ENCODE results near the gene PTPN18.
A peak's percentile ranks its signal among the peaks of the same experiment; 100 is the strongest.

PTPN18 gene

GRCh38 chr2:130345611-130346010, 10.2 kb upstream of the PTPN18 start:
- H3K4me1 Mint-ChIP-seq (ENCODE audit: low read depth) = peaks cover 34% of the 10 kb centered on the region
- H3K9me3 Mint-ChIP-seq = no peaks in the 10 kb centered on the region
- intact Hi-C loops (cut with micrococcal nuclease) = no loop called here
- H3K27ac Mint-ChIP-seq = no peak overlapping the region
- H3K27me3 Mint-ChIP-seq = no peaks in the 10 kb centered on the region
- H3K4me3 Mint-ChIP-seq = no peak overlapping the region
- H3K36me3 Mint-ChIP-seq (ENCODE audit: low read depth) = peaks cover 72% of the 10 kb centered on the region

GRCh38 chr2:130346041-130346740, 9.7 kb upstream of the PTPN18 start:
- H3K27ac Mint-ChIP-seq = peak overlapping the region; percentile 4

GRCh38 chr2:130346741-130347066, 9.2 kb upstream of the PTPN18 start:
- Mint-ChIP-seq H3K9me3 (no peaks in the 10 kb centered on the region), H3K4me3 (no peak overlapping the region), H3K27me3 (no peaks in the 10 kb centered on the region), H3K36me3 (ENCODE audit: low read depth) (peaks cover 73% of the 10 kb centered on the region), H3K4me1 (ENCODE audit: low read depth) (peaks cover 27% of the 10 kb centered on the region), H3K27ac (peak overlapping the region; percentile 4)
- intact Hi-C loops (cut with micrococcal nuclease) = no loop called here

More at GRCh38 chr2:130346041-130346740, 9.7 kb upstream of the PTPN18 start:
- no peaks in the 10 kb centered on the region for H3K9me3 Mint-ChIP-seq
- intact Hi-C loops (cut with micrococcal nuclease) = no loop called here
- no peak overlapping the region for H3K4me3 Mint-ChIP-seq
- no peaks in the 10 kb centered on the region for H3K27me3 Mint-ChIP-seq
- peaks cover 28% of the 10 kb centered on the region for H3K4me1 Mint-ChIP-seq (ENCODE audit: low read depth)
- peaks cover 71% of the 10 kb centered on the region for H3K36me3 Mint-ChIP-seq (ENCODE audit: low read depth)

- Mint-ChIP-seq H3K27me3 (no peaks in the 10 kb centered on the region), H3K4me3 (no peak overlapping the region), H3K36me3 (ENCODE audit: low read depth) (peaks cover 70% of the 10 kb centered on the region), H3K9me3 (no peaks in the 10 kb centered on the region), H3K4me1 (ENCODE audit: low read depth) (peaks cover 27% of the 10 kb centered on the region), H3K27ac (no peak overlapping the region)
- intact Hi-C loops (cut with micrococcal nuclease) = no loop called here
These were observed 8.5 kb upstream of the PTPN18 start for GRCh38 chr2:130347220-130347925.

GRCh38 chr2:130349174-130349573, 6.7 kb upstream of the PTPN18 start:
- no peaks in the 10 kb centered on the region for H3K27me3 Mint-ChIP-seq
- peaks cover 59% of the 10 kb centered on the region for H3K36me3 Mint-ChIP-seq (ENCODE audit: low read depth)
- peaks cover 35% of the 10 kb centered on the region for H3K4me1 Mint-ChIP-seq (ENCODE audit: low read depth)
- H3K4me3 Mint-ChIP-seq = no peak overlapping the region
- H3K9me3 Mint-ChIP-seq = no peaks in the 10 kb centered on the region
- no peak overlapping the region for H3K27ac Mint-ChIP-seq
- intact Hi-C loops (cut with micrococcal nuclease) = no loop called here

GRCh38 chr2:130351711-130352110, 4.1 kb upstream of the PTPN18 start:
- intact Hi-C loops (cut with micrococcal nuclease) = no loop called here
- Mint-ChIP-seq H3K4me3 (no peak overlapping the region), H3K27me3 (no peaks in the 10 kb centered on the region), H3K36me3 (ENCODE audit: low read depth) (peaks cover 43% of the 10 kb centered on the region), H3K9me3 (no peaks in the 10 kb centered on the region), H3K4me1 (ENCODE audit: low read depth) (peaks cover 44% of the 10 kb centered on the region), H3K27ac (peak overlapping the region; percentile 69)

GRCh38 chr2:130352237-130352636, 3.6 kb upstream of the PTPN18 start:
- peaks cover 37% of the 10 kb centered on the region for H3K36me3 Mint-ChIP-seq (ENCODE audit: low read depth)
- H3K27me3 Mint-ChIP-seq = no peaks in the 10 kb centered on the region
- peaks cover 46% of the 10 kb centered on the region for H3K4me1 Mint-ChIP-seq (ENCODE audit: low read depth)
- no peaks in the 10 kb centered on the region for H3K9me3 Mint-ChIP-seq
- H3K4me3 Mint-ChIP-seq = peak overlapping the region; percentile 9
- peak overlapping the region; percentile 69 for H3K27ac Mint-ChIP-seq
- intact Hi-C loops (cut with micrococcal nuclease) = no loop called here

GRCh38 chr2:130353291-130354138, 2.3 kb upstream of the PTPN18 start:
- Mint-ChIP-seq H3K27ac (peak overlapping the region; percentile 15), H3K36me3 (ENCODE audit: low read depth) (peaks cover 26% of the 10 kb centered on the region), H3K4me1 (ENCODE audit: low read depth) (peaks cover 46% of the 10 kb centered on the region), H3K4me3 (peak overlapping the region; percentile 7), H3K9me3 (no peaks in the 10 kb centered on the region), H3K27me3 (no peaks in the 10 kb centered on the region)
- intact Hi-C loops (cut with micrococcal nuclease) = no loop called here

- intact Hi-C loops (cut with micrococcal nuclease) = no loop called here
- H3K4me3 Mint-ChIP-seq = no peak overlapping the region
- peak overlapping the region; percentile 94 for H3K27ac Mint-ChIP-seq
- H3K27me3 Mint-ChIP-seq = no peaks in the 10 kb centered on the region
- H3K36me3 Mint-ChIP-seq (ENCODE audit: low read depth) = peaks cover 26% of the 10 kb centered on the region
- peaks cover 51% of the 10 kb centered on the region for H3K4me1 Mint-ChIP-seq (ENCODE audit: low read depth)
- H3K9me3 Mint-ChIP-seq = no peaks in the 10 kb centered on the region
These were observed 1.8 kb upstream of the PTPN18 start for GRCh38 chr2:130354139-130354428.

- Mint-ChIP-seq H3K4me3 (peak overlapping the region; percentile 93), H3K27ac (peak overlapping the region; percentile 94), H3K9me3 (no peaks in the 10 kb centered on the region), H3K4me1 (ENCODE audit: low read depth) (peaks cover 61% of the 10 kb centered on the region), H3K36me3 (ENCODE audit: low read depth) (peaks cover 33% of the 10 kb centered on the region), H3K27me3 (no peaks in the 10 kb centered on the region)
- intact Hi-C loops (cut with micrococcal nuclease) = loop anchor here (1.0 to 5.0 kb wide), 2 partner anchors 13 to 173 kb away; partner anchors contain the start of genes IMP4, MZT2B and SMPD4
These were observed 681 bp upstream of the PTPN18 start for GRCh38 chr2:130355172-130355577.

GRCh38 chr2:130357864-130358263, 2.0 kb downstream of the PTPN18 start:
- H3K9me3 Mint-ChIP-seq = no peaks in the 10 kb centered on the region
- H3K27ac Mint-ChIP-seq = no peak overlapping the region
- H3K36me3 Mint-ChIP-seq (ENCODE audit: low read depth) = peaks cover 34% of the 10 kb centered on the region
- no peak overlapping the region for H3K4me3 Mint-ChIP-seq
- intact Hi-C loops (cut with micrococcal nuclease) = loop anchor here (5.0 kb wide), 1 partner anchor 176 kb away; the partner anchor contains the start of genes MZT2B and SMPD4
- no peaks in the 10 kb centered on the region for H3K27me3 Mint-ChIP-seq
- H3K4me1 Mint-ChIP-seq (ENCODE audit: low read depth) = peaks cover 55% of the 10 kb centered on the region

- Mint-ChIP-seq H3K27ac (no peak overlapping the region), H3K4me3 (no peak overlapping the region), H3K36me3 (ENCODE audit: low read depth) (peaks cover 34% of the 10 kb centered on the region), H3K4me1 (ENCODE audit: low read depth) (peaks cover 47% of the 10 kb centered on the region), H3K27me3 (no peaks in the 10 kb centered on the region), H3K9me3 (no peaks in the 10 kb centered on the region)
- intact Hi-C loops (cut with micrococcal nuclease) = loop anchor here (5.0 kb wide), 1 partner anchor 176 kb away; the partner anchor contains the start of genes MZT2B and SMPD4
These were observed 2.8 kb downstream of the PTPN18 start for GRCh38 chr2:130358420-130359350.

- Mint-ChIP-seq H3K4me3 (no peak overlapping the region), H3K36me3 (ENCODE audit: low read depth) (peaks cover 40% of the 10 kb centered on the region), H3K4me1 (ENCODE audit: low read depth) (peaks cover 39% of the 10 kb centered on the region), H3K9me3 (no peaks in the 10 kb centered on the region), H3K27ac (no peak overlapping the region), H3K27me3 (no peaks in the 10 kb centered on the region)
- intact Hi-C loops (cut with micrococcal nuclease) = loop anchor here (5.0 kb wide), 1 partner anchor 177 kb away; the partner anchor contains the start of genes MZT2B and SMPD4
These were observed 3.6 kb downstream of the PTPN18 start for GRCh38 chr2:130359466-130359865.

All from dendritic cell treated with granulocyte-macrophage colony-stimulating factor and Interleukin-4, amounts not matched to agents 40 ng/mL and 50 ng/mL, for 4 days (primary cell).